HUES64 (cell line): Measurements from ENCODE around the gene HOXC5.
A peak's percentile ranks its signal among the peaks of the same experiment; 100 is the strongest.

ENCODE experiments used
- H3K27ac ChIP-seq: 2 replicates; pipeline ENCODE4 v1.7.0; 2013; ENCODE audit warnings: low read depth, low read length, inconsistent platforms
- H3K27me3 ChIP-seq: 2 replicates; pipeline ENCODE4 v1.6.1; 2013; ENCODE audit warnings: mild to moderate bottlenecking, low read length; ENCODE audit not compliant: insufficient read depth
- H3K36me3 ChIP-seq: 2 replicates; pipeline ENCODE4 v1.6.1; 2013; ENCODE audit warnings: mild to moderate bottlenecking, low read length; ENCODE audit not compliant: insufficient read depth
- H3K4me1 ChIP-seq: 2 replicates; pipeline ENCODE4 v1.6.1; 2013; ENCODE audit warnings: mild to moderate bottlenecking, low read length, moderate library complexity; ENCODE audit not compliant: insufficient read depth
- H3K4me3 ChIP-seq: 2 replicates; pipeline ENCODE4 v1.5.1; 2013; ENCODE audit warnings: mild to moderate bottlenecking, low read length, moderate library complexity
- H3K9ac ChIP-seq: 2 replicates; pipeline ENCODE4 v1.6.1; 2013; ENCODE audit warnings: mild to moderate bottlenecking, low read depth, low read length
- H3K9me3 ChIP-seq: 2 replicates; pipeline ENCODE4 v1.6.1; 2013; ENCODE audit warnings: low read depth, low read length; ENCODE audit not compliant: insufficient read depth
- WGBS: fragments of 150-250, 120-280 bp; methylation state at CpG from one replicate; pipeline ENCODE4 v1.1.7; 2013; ENCODE audit warnings: missing lambda C conversion rate; 5-methylcytosine and 5-hydroxymethylcytosine counted together

Gene HOXC5

GRCh38 chr12:54024127-54024526, 8.7 kb upstream of the HOXC5 start:
- 3% methylated on average over 17 of the region's 17 CpGs for WGBS
- Histone ChIP-seq H3K4me1 (peaks cover 9% of the 10 kb centered on the region; the same call in 1 of the 2 replicates), H3K27ac (no peak overlapping the region), H3K4me3 (no peak overlapping the region), H3K36me3 (no peaks in the 10 kb centered on the region), H3K27me3 (peaks cover 100% of the 10 kb centered on the region), H3K9ac (no peak overlapping the region), H3K9me3 (no peaks in the 10 kb centered on the region)

GRCh38 chr12:54024581-54025305, 8.1 kb upstream of the HOXC5 start:
- Histone ChIP-seq H3K9me3 (no peaks in the 10 kb centered on the region), H3K27ac (no peak overlapping the region), H3K4me3 (no peak overlapping the region), H3K36me3 (no peaks in the 10 kb centered on the region), H3K9ac (no peak overlapping the region), H3K27me3 (peaks cover 100% of the 10 kb centered on the region), H3K4me1 (peaks cover 6% of the 10 kb centered on the region; the same call in 1 of the 2 replicates)
- WGBS, result 23% methylated on average over 5 of the region's 5 CpGs

- H3K36me3 ChIP-seq, result no peaks in the 10 kb centered on the region
- H3K27me3 ChIP-seq, result peaks cover 100% of the 10 kb centered on the region
- H3K9me3 ChIP-seq, result no peaks in the 10 kb centered on the region
- H3K4me3 ChIP-seq, result no peak overlapping the region
- WGBS, result 16% methylated on average over 7 of the region's 7 CpGs
- peaks cover 3% of the 10 kb centered on the region; the same call in 1 of the 2 replicates for H3K4me1 ChIP-seq
- no peak overlapping the region for H3K9ac ChIP-seq
- no peak overlapping the region for H3K27ac ChIP-seq
Observed at GRCh38 chr12:54025499-54026405, 7.1 kb upstream of the HOXC5 start.

- Histone ChIP-seq H3K27me3 (peaks cover 100% of the 10 kb centered on the region), H3K27ac (no peak overlapping the region), H3K4me3 (no peak overlapping the region), H3K4me1 (peaks cover 3% of the 10 kb centered on the region; the same call in 1 of the 2 replicates), H3K36me3 (no peaks in the 10 kb centered on the region), H3K9me3 (no peaks in the 10 kb centered on the region), H3K9ac (no peak overlapping the region)
- 12% methylated on average over 19 of the region's 22 CpGs for WGBS
Observed at GRCh38 chr12:54026640-54027441, 6.0 kb upstream of the HOXC5 start.

- Histone ChIP-seq H3K27me3 (peaks cover 100% of the 10 kb centered on the region), H3K4me3 (no peak overlapping the region), H3K9me3 (no peaks in the 10 kb centered on the region), H3K27ac (no peak overlapping the region), H3K9ac (no peak overlapping the region), H3K36me3 (no peaks in the 10 kb centered on the region), H3K4me1 (peaks cover 3% of the 10 kb centered on the region; the same call in 1 of the 2 replicates)
- WGBS, result 37% methylated on average over 3 of the region's 3 CpGs
Observed at GRCh38 chr12:54027442-54027786, 5.4 kb upstream of the HOXC5 start.

- Histone ChIP-seq H3K27me3 (peaks cover 100% of the 10 kb centered on the region), H3K4me1 (peaks cover under 1% of the 10 kb centered on the region; the same call in 1 of the 2 replicates), H3K36me3 (no peaks in the 10 kb centered on the region), H3K27ac (no peak within 1 kb of the TSS), H3K4me3 (no peak within 1 kb of the TSS), H3K9ac (no peak within 1 kb of the TSS), H3K9me3 (no peaks in the 10 kb centered on the region)
- WGBS, result 8% methylated on average over 34 of the region's 36 CpGs
Observed at GRCh38 chr12:54028314-54029201, 4.3 kb upstream of the HOXC5 start, which contains the start of gene HOXC6. Gene HOXC6 (plus strand): TSS chr12:54028440. CDS start chr12:54028522, 82 bp downstream.

GRCh38 chr12:54029529-54030441, 3.1 kb upstream of the HOXC5 start:
- H3K9me3 ChIP-seq, result no peaks in the 10 kb centered on the region
- no peaks in the 10 kb centered on the region for H3K4me1 ChIP-seq
- H3K4me3 ChIP-seq, result 0 out of 2 replicates have a peak overlapping the region, but pooled peaks have one; percentile 1
- WGBS, result 3% methylated on average over 53 of the region's 53 CpGs
- no peak overlapping the region for H3K9ac ChIP-seq
- no peaks in the 10 kb centered on the region for H3K36me3 ChIP-seq
- H3K27ac ChIP-seq, result no peak overlapping the region
- peaks cover 100% of the 10 kb centered on the region for H3K27me3 ChIP-seq

GRCh38 chr12:54030442-54030801, 2.4 kb upstream of the HOXC5 start:
- H3K9me3 ChIP-seq, result no peaks in the 10 kb centered on the region
- H3K27ac ChIP-seq, result no peak overlapping the region
- H3K27me3 ChIP-seq, result peaks cover 100% of the 10 kb centered on the region
- WGBS, result 12% methylated on average over 4 of the region's 7 CpGs
- H3K4me3 ChIP-seq, result no peak overlapping the region
- no peaks in the 10 kb centered on the region for H3K36me3 ChIP-seq
- H3K4me1 ChIP-seq, result no peaks in the 10 kb centered on the region
- H3K9ac ChIP-seq, result no peak overlapping the region

GRCh38 chr12:54030889-54031471, 1.9 kb upstream of the HOXC5 start:
- H3K27ac ChIP-seq, result no peak overlapping the region
- H3K36me3 ChIP-seq, result no peaks in the 10 kb centered on the region
- H3K4me3 ChIP-seq, result no peak overlapping the region
- H3K4me1 ChIP-seq, result no peaks in the 10 kb centered on the region
- WGBS, result 3% methylated on average over 46 of the region's 46 CpGs
- H3K27me3 ChIP-seq, result peaks cover 100% of the 10 kb centered on the region
- no peaks in the 10 kb centered on the region for H3K9me3 ChIP-seq
- no peak overlapping the region for H3K9ac ChIP-seq
